GM10248 (cell line): Measurements from ENCODE around the gene RGS6.

Experiments used
- CTCF ChIA-PET: fragments of 300-600 bp; sonication (Branson Sonifier 250); formaldehyde crosslinking; extraction: SDS; loops from one replicate; lab custom pipeline; 2021; ENCODE audit warnings: antibody characterized with exemption; lab: Yijun Ruan, JAX
- POLR2A ChIA-PET: fragments of 350-650 bp; sonication (Branson Sonifier 250); formaldehyde crosslinking; extraction: SDS; loops from one replicate; lab custom pipeline; 2020; ENCODE audit warnings: antibody characterized with exemption; lab: Yijun Ruan, JAX
- DNase-seq: peaks from one replicate; pipeline ENCODE4 v3.0.0; 2012; ENCODE audit errors: extremely low spot score
- TF ChIP-seq, protein P1 (sequence below): IDR thresholded peaks from 2 replicates; pipeline ENCODE4 v1.5.1; 2012; ENCODE audit warnings: mild to moderate bottlenecking, low read depth; ENCODE audit errors: extremely low read depth, missing control alignments, control extremely low read depth

The RGS6 gene

DNA sequence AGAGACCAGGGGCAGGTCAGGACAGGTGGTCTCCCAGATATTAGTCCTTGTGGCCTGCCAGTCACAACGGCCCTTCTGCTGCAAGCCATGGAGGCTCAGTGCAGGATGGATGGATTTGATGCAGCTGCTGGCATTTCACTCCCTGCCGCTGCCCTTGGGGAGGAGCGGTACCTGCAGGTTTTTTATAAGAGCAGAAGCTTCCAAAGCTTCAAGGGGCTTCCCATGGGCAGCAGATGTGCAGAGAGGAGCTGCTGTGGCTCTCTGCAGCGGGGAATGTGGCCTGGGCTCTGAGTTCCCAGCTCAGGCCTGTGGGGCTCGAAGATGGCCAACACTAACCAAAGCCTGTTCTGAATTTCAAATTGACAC, 582.4 kb downstream of the RGS6 start:
- ChIA-PET POLR2A (interaction anchor here (0.7 kb wide), 1 partner anchor 389 kb away, joined by 3 read pairs; no protein-coding TSS in a partner anchor), CTCF (interaction anchor here (0.7 to 14.4 kb wide), 44 partner anchors 10 to 1118 kb away, joined by 3 to 295 read pairs (median 5); partner anchors contain the start of genes DCAF4 and DPF3)
- TF ChIP-seq, protein P1, sequence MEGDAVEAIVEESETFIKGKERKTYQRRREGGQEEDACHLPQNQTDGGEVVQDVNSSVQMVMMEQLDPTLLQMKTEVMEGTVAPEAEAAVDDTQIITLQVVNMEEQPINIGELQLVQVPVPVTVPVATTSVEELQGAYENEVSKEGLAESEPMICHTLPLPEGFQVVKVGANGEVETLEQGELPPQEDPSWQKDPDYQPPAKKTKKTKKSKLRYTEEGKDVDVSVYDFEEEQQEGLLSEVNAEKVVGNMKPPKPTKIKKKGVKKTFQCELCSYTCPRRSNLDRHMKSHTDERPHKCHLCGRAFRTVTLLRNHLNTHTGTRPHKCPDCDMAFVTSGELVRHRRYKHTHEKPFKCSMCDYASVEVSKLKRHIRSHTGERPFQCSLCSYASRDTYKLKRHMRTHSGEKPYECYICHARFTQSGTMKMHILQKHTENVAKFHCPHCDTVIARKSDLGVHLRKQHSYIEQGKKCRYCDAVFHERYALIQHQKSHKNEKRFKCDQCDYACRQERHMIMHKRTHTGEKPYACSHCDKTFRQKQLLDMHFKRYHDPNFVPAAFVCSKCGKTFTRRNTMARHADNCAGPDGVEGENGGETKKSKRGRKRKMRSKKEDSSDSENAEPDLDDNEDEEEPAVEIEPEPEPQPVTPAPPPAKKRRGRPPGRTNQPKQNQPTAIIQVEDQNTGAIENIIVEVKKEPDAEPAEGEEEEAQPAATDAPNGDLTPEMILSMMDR: no peak
- no peak for DNase-seq

DNA sequence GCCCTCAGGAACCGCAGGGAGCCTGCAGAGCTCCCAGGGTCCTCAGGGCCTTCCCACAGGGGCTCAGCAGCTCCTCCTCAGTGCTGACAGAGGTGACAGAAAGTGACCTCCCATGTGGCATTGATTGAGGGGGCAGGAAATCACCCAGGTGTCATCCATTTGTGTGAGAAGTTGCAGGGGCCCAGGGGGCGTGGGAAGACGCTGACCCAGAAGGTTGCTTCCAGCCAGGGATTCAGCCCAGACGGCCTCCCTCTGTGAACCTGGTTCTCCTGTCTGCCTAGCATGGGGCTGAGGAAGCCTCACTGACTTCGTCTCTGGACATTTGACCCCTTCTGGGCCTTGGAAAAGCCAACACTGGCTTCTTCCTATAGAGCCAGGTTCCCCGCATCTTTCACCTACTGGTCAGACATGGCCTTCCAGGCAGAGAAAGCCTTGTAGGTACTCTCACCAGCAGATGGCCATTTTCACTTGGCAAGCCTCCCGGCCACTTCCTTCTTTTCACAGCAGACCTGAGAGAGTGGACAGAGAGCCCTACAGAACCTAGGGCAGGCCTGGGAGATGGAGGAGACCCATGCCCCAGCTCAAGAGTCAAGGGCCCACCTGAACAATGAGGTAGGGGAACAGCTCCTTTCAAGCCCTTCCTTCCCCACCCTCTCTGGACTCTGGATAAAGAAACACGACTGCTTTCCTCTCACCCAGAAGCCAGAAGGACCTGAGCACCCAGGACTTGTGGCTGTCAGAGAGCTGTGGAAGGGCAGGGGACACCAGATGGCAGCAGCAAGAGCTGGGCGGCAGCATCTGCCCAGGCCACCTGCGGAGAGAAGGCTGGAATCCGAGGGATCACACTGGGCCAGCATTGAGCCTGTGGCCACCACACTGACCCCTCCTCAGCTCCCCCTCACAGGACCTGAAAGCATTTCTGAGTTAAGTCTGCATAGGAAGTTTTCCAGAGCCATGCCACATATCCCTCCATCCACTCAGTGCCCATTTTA, 583.8 kb downstream of the RGS6 start:
- POLR2A ChIA-PET: no interaction called here
- CTCF ChIA-PET: interaction anchor here (0.6 to 14.4 kb wide), 38 partner anchors 8 to 435 kb away, joined by 3 to 295 read pairs (median 6); partner anchors contain the start of genes DCAF4 and DPF3
- no peak for DNase-seq
- TF ChIP-seq, protein P1: no peak

GRCh38 chr14:72516936-72517700, 584.9 kb downstream of the RGS6 start:
- ChIA-PET CTCF (interaction anchor here (0.6 to 14.4 kb wide), 45 partner anchors 8 to 495 kb away, joined by 3 to 295 read pairs (median 5); partner anchors contain the start of genes DCAF4 and DPF3), POLR2A (no interaction called here)
- TF ChIP-seq, protein P1: peak; percentile 97
- no peak for DNase-seq

DNA sequence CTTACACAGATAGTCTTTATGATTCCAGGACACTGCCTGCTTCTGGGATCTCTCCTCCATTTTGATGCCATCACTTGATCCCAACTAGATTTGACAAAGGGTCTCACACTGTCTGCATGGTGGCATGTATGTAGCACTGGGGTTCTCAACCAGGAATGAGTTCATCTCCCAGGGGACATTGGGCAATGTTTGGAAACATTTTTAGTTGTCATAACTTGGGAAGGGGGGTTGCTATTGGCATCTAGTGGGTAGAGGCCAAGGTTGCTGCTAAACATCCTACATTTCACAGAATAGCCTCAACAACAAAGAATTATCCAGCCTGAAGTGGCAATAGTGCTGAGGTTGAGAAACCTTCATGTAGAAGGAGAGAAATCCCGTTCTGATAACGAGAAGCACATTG, 585.5 kb downstream of the RGS6 start:
- POLR2A ChIA-PET: no interaction called here
- TF ChIP-seq, protein P1: no peak
- CTCF ChIA-PET: interaction anchor here (0.6 to 14.4 kb wide), 35 partner anchors 8 to 495 kb away, joined by 3 to 295 read pairs (median 5); partner anchors contain the start of genes DCAF4 and DPF3
- no peak for DNase-seq

- ChIA-PET POLR2A (no interaction called here), CTCF (interaction anchor here (0.7 to 14.4 kb wide), 7 partner anchors 9 to 429 kb away, joined by 3 to 295 read pairs (median 4); partner anchors contain the start of gene DCAF4)
- DNase-seq: peak; percentile 53
- TF ChIP-seq, protein P1: no peak
Observed at GRCh38 chr14:72518809-72519377, 586.7 kb downstream of the RGS6 start.

- no peak for DNase-seq
- ChIA-PET CTCF (interaction anchor here (0.7 to 14.4 kb wide), 5 partner anchors 23 to 429 kb away, joined by 3 to 295 read pairs (median 4); no protein-coding TSS in a partner anchor), POLR2A (interaction anchor here (0.5 kb wide), 1 partner anchor 414 kb away, joined by 3 read pairs; no protein-coding TSS in a partner anchor)
Observed at GRCh38 chr14:72519543-72519942, 587.3 kb downstream of the RGS6 start.

More at GRCh38 chr14:72519543-72519942, 587.3 kb downstream of the RGS6 start:
- TF ChIP-seq, protein P1: no peak
